TTC549 (cell line): Measurements from ENCODE around the gene INTS11.

Experiments
- FAIRE-seq: peaks from 2 replicates; lab custom pipeline; 2012; peaks lifted over from hg19 to GRCh38; lab: Jason Lieb, UNC

INTS11 gene

GRCh38 chr1:1285102-1285571, 39.3 kb downstream of the INTS11 start:
- no peak for FAIRE-seq

DNA sequence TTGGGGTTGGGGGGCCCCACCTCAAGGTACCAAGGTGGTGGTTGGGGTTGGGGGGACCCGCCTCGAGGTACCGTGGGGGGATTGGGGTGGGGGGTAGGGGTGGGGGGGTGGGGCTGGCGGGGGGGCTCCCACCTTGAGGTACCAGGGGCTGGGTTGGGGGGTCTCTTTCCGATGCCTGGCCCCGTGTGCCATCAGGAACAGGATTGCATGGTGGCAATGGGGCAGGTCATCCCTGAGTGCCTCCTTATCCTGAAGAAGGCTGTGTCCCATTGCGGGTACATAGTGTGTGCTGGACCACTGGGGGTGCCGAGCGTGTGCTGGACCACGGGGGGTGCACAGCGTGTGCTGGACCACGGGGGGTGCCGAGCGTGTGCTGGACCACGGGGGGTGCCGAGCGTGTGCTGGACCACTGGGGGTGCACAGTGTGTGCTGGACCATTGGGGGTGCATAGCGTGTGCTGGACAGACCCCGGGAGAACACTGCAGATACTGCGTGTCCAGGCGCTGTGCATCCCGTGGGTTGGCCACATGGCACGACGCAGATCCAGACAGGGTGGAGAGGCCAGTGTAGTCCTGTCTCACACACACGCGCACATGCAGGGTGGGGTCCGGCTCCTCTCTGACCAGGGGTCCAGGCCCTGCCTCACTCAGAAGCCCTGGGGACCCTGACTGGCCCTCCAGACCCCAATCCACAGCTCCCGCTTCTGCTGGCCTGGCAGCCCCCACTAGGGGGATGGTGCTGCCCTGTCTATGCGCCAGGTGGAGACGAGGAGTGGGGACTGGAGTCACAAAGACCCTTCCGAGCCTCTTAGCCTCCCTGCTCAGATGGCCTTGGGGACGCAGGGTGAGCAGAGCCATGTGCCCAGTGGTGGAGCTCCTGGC, 40.0 kb downstream of the INTS11 start:
- FAIRE-seq = no peak

GRCh38 chr1:1283821-1284220, 40.6 kb downstream of the INTS11 start:
- FAIRE-seq = no peak

DNA sequence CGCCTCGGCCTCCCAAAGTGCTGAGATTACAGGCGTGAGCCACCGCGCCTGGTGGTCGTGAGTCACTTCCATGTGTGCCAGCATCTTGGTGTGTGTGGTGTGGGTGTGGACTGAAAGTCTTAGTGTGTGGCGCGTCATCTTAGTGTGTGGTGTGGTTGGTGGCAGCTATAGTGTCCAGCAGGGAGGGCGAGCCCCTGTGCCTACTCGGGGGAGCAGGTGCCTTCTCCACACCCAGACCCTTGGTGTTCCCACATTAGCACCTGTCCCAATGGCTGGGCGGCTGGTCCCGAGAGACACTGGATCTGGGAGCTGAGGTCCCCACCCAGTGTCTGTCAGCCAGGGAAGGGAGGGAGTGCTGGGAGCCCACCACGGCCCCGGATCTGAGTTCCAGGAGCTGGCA, 41.5 kb downstream of the INTS11 start:
- no peak for FAIRE-seq

DNA sequence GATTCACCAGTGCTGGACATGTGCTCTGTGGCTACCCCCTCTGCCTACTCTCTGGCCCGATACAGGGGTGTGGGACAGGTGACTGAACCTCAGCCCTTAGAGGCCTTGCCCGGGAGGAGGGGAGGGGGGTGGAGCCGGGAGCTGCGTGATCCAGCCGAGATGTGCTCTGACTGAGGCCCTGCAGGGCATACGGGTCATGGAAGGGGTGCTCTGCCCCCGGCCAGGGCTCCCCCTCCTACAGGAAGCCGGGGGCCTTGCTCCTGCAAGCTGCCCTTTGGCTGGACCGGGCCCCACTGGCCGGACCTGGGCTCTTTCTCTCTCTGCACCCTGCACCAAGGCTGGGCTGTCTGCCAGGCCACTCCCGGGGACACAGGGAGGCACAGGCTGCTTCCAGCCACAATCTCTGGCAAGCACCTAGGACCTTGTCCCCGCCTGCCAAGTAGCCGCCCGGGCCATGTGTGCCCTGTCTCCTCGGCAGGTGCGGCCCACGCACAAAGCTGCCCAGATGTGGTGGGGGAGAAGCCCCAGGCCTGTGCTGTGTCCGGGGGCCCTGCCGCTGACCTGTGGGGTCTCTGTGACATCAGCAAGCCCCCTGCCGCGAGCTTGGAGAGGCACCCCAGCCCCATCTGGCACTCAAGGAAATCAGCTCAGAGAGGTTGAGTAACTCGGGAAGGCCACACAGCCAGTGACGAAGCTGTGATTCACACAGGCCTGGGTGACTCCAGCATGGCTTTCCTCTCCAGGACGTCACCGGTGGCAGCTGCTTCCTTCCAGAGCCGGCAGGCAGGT, 42.7 kb downstream of the INTS11 start:
- FAIRE-seq = no peak

GRCh38 chr1:1280782-1281481, 43.5 kb downstream of the INTS11 start:
- no peak for FAIRE-seq

DNA sequence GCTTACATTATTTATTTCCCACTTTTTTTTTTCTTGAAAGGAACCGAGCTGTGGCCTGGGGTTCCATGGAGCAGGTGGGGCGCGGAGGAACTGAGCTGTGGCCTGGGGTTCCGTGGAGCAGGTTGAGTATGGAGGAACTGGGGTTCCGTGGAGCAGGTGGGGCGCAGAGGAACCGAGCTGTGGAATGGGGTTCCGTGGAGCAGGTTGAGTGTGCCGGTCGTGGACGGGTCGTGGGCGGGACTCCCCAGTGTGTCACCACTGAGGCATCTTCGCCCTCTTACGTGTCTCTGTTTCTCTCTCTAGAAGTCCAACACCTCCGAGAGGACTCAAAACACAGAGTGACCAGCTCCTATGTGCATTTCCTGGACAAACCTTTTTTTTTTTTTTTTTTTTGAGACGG, 45.4 kb downstream of the INTS11 start:
- FAIRE-seq = no peak

- FAIRE-seq = no peak
Measured at GRCh38 chr1:1278620-1279019, 45.8 kb downstream of the INTS11 start.

DNA sequence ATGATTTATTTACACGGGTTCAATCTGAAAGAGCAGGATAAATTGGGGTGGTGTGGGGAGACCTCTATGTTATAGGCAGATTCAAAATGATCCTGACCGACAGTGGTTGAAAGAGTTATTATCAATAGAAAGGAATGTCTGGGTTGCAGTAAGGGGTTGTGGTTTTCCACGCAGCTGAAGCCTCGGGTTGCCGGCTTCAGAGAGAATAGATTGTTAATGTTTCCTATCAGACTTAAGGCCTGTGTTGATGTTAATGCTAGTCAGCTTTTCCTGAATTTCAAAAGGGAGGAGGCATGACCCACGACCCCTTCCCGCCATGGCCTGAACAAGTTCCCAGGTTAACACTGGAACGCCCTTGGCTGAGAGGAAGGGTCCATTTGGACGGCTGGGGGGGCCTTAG, 48.6 kb downstream of the INTS11 start:
- no peak for FAIRE-seq

GRCh38 chr1:1274931-1275431, 49.5 kb downstream of the INTS11 start:
- FAIRE-seq = no peak

- FAIRE-seq = no peak
Measured at GRCh38 chr1:1274299-1274930, 50.0 kb downstream of the INTS11 start.

DNA sequence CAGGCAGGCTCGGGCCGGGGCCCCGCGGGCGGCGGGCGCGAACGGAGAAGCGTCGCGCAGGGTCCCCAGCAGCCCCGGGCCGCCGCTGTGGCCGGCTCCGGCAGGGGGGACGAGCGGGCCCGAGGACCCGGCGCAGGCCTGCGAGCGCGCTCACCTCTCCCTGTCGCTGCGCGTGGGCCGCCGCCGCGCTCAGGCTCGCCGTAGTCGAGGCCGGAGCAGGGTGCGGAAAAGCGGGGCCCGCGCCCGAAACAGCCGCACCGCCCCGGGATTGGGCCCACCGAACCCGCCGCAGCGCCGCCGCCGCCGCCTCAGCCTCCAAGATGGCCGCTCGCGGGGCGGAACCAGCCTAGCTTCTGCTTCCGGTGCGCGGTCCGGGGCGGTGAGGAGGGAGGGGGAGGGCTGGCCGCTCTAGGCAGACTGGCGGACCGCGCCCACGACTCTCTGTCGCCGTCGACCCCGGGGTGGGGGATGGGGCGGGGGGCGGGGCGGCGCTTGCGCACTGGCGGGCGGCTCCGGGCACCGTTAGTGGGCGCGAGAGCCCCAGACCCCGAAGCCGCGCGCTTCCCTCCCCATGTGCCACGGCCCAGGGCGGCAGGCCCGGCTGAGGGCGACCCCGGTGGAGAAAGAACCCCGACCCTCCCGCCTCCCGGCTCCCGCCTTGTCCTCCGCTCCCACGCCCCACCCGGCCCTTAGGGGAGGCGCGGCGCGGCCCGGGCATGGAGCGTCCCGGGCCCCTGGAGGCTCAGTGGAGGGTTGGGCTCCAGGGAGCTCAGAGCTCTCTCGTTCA, 50.8 kb downstream of the INTS11 start, which contains the start of gene UBE2J2:
UBE2J2 (minus strand) TSS at position 343 of the 787 bp plus-strand sequence. CDS start 5,862 bp downstream, outside the sequence.
- FAIRE-seq = no peak

GRCh38 chr1:1273209-1273511, 51.3 kb downstream of the INTS11 start:
- no peak for FAIRE-seq

DNA sequence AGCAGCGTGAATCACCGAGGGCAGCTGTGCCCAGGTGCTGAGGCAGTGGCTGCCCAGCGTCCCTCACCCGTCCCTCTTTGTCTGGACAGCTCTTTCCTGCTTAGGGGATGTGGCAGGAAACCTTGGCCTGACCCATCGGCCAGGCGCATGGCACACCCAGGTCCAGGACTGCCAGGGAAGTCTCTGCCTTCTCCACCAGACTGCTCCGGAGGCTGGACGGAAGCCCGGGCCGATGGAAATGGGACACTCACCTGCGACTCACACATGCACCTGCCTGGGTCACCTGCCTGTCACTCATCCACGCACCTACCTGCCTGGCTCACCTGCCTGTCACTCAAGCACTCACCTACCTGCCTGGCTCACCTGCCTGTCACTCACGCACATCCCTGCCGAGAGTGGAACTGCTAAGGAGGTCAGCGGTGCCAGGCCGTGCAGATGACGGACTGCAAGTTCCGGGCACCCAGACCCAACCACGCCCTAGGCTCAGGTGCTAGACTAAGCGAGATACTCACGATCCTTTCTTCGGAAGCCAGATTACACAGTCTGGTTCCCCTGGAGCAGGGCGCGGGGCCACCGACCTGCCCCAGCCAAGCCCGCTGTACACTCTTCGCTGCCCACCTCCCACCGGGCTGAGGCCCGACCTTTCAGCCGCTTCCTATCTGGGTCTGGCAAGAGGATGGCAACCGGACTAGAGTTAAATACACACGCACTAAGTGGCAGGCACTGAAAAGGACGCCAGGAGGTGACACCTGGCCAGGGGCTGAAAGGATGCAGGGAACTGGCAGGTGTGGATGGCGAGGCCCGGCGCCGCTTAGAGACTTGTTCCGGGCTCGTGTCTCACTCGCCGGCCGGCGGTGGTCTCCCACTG, 51.9 kb downstream of the INTS11 start:
- no peak for FAIRE-seq

DNA sequence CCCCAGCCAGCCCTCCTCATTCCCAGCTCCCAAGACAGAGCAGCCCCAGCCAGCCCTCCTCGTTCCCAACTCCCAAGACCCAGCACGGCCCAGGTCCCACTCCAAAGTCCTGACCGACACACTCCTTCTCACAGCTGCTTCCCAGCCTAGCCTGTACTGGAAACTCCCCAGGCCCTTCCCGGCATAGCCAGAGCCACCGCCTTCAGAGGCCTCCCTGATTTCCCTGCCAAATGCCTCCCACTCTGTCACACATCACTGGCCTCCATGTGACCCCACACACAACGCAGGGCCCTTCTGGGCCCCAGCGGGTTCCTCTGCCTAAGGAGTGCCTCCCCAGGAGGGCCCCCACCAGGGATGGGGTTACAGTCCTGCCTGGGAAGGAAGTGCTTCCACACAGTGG, 53.6 kb downstream of the INTS11 start:
- no peak for FAIRE-seq

GRCh38 chr1:1268284-1268682, 56.2 kb downstream of the INTS11 start:
- no peak for FAIRE-seq

DNA sequence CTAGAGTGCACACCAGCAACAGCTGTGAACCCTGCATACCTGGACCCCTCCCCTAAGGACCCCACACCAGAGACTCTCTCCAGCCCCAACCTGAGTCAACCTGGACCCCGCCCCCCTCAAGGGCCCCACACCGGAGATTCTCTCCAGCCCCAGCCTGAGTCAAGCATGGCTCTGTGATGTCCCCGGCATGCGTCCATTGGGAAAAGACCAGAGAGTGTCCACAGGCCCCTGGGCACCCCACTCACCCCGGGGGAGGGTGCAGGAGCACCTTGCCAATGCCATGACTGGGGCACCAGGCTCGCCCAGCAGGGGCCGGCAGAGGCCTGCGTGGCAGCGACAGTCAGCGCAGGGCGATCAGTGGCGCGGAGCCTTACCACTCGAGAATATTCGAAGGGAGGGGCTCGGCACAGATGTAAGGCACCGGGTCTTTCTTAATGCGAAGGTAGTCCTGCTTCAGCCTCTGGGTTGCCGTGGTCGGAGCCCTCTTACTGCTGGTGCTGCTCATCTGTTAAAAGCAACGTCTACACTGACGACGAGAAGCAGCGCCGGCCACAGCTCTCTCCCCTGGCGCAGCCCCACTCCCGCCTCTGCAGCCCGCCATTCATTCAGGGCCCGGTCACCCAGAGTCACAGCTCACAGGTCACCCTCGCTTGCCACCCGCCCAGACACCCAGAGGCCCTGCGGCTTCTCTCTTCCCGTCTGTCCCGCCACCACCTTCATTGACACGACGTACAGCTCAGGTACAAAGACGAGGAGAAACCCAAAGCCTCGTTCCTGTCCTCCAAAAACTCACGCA, 56.8 kb downstream of the INTS11 start:
- FAIRE-seq = no peak

DNA sequence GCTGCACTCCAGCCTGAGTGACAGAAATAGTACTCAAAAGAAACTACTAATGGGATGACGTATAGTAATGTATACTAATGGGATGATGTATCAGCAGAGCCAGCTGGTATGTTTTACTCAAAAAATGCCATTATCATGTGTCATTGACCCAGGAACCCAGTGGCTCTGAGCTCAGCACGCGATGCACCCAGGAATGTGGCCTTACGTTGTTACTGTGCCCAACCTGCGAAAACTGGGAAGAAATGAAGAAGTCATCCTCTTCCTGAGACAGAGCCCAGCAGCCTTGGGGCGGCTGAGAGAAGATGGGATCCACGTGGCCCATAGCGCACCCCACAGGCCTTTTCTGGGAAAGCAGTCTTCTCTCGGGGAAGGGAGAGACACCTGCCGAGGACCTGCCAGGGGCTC, 59.6 kb downstream of the INTS11 start:
- no peak for FAIRE-seq

DNA sequence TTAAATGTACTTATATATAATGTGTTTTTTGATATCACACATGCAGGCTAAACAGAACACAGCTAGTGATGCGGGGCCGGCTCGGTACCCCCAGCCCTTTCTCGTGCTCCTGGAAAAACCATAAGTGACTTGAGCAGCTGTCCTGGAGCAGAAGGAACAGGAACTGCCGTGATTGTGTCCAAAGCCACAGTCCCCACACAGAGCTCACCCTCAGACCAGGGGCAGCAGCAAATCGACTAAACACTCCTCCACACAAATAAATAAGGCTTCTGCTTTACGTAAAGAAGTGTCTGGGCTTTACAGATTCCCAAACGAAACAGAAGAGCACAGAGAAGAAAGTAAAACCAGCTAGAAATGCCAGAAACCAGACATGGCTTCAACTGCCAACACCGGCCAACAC, 60.4 kb downstream of the INTS11 start:
- FAIRE-seq = no peak
